Natural killer cell (primary cell): ENCODE data around the gene NREP. TPM values are rescaled to one million over a fixed set of nuclear protein-coding genes. Genes with fewer than 3 reads are reported as not detected.

Source experiments
- ATAC-seq, 3 donors: fragments of 150-1000 bp in 2 of 3; fragments of 200-7000 bp in 1 of 3; cut with Tn5 transposase; 1 replicate in 1 of 3; 2 replicates in 2 of 3; pipeline ENCODE4 v1.10.0; 2021; ENCODE audit warnings: mild to moderate bottlenecking in 2 of 3, moderate library complexity in 2 of 3
- DNase-seq, 2 donors: peaks; one replicate each; pipeline versions ENCODE4 v3.0.0 to v3.0.0-alpha.2; 2013 to 2021; ENCODE audit warnings: mixed read lengths in 1 of 2
- H3K27ac ChIP-seq: one replicate; pipeline ENCODE4 v1.5.1; 2013; ENCODE audit warnings: mild to moderate bottlenecking, low read length
- H3K27me3 ChIP-seq: one replicate; pipeline ENCODE4 v1.6.1; 2013; ENCODE audit warnings: low read length; ENCODE audit not compliant: control insufficient read depth, insufficient read depth
- H3K36me3 ChIP-seq: one replicate; pipeline ENCODE4 v1.6.1; 2013; ENCODE audit warnings: low read length; ENCODE audit not compliant: control insufficient read depth, insufficient read depth
- H3K4me1 ChIP-seq: one replicate; pipeline ENCODE4 v1.6.1; 2013; ENCODE audit warnings: low read length; ENCODE audit not compliant: control insufficient read depth, insufficient read depth
- H3K4me3 ChIP-seq: one replicate; pipeline ENCODE4 v1.5.1; 2013; ENCODE audit warnings: low read length
- H3K9me3 ChIP-seq: one replicate; pipeline ENCODE4 v1.6.1; 2013; ENCODE audit warnings: low read length; ENCODE audit not compliant: control insufficient read depth, insufficient read depth
- H3K27ac Mint-ChIP-seq, 2 donors: one replicate each; pipeline ENCODE4 v1.8.0; 2022; ENCODE audit warnings: mild to moderate bottlenecking in 2 of 2, mixed read lengths in 2 of 2, moderate library complexity in 1 of 2
- H3K27me3 Mint-ChIP-seq, 2 donors: one replicate each; pipeline ENCODE4 v1.8.0; 2022; ENCODE audit warnings: low read depth in 2 of 2, mixed read lengths in 2 of 2
- H3K36me3 Mint-ChIP-seq: one replicate; pipeline ENCODE4 v1.8.0; 2022; ENCODE audit warnings: mixed read lengths
- H3K4me1 Mint-ChIP-seq, 2 donors: one replicate each; pipeline ENCODE4 v1.8.0; 2022; ENCODE audit warnings: mixed read lengths in 2 of 2
- H3K4me3 Mint-ChIP-seq: one replicate; pipeline ENCODE4 v1.8.0; 2022; ENCODE audit warnings: mild to moderate bottlenecking, moderate library complexity, mixed read lengths
- H3K9me3 Mint-ChIP-seq, 2 donors: one replicate each; pipeline ENCODE4 v1.8.0; 2022; ENCODE audit warnings: mixed read lengths in 2 of 2
- WGBS: methylation state at CpG from one replicate; pipeline ENCODE4 v1.1.7; 2013; ENCODE audit warnings: missing lambda C conversion rate; ENCODE audit not compliant: insufficient coverage; 5-methylcytosine and 5-hydroxymethylcytosine counted together
- intact Hi-C: fragments of 100-400 bp; cut with micrococcal nuclease; formaldehyde crosslinking; loops from one replicate; pipeline ENCODE4 v1.14.2; 2022
- total RNA-seq, 4 donors: library from RNA; stranded (reverse); fragments of 120-200 nt in 1 of 4; gene quantifications; one replicate each; pipeline versions ENCODE4 v1.2.3 to v1.2.4, GENCODE V29; 2013 to 2022
- TF ChIP-seq, protein P1 (sequence below): fragments of 200-600 bp; IDR thresholded peaks from one replicate; pipeline ENCODE4 v1.8.0; 2022; ENCODE audit warnings: antibody characterized with exemption

NREP gene
- total RNA-seq, 3 donors from 2014 or later (not counting 1 experiment from before 2014, with no cell fraction given): 7.6 to 9.9 (median 8.4) TPM

DNA sequence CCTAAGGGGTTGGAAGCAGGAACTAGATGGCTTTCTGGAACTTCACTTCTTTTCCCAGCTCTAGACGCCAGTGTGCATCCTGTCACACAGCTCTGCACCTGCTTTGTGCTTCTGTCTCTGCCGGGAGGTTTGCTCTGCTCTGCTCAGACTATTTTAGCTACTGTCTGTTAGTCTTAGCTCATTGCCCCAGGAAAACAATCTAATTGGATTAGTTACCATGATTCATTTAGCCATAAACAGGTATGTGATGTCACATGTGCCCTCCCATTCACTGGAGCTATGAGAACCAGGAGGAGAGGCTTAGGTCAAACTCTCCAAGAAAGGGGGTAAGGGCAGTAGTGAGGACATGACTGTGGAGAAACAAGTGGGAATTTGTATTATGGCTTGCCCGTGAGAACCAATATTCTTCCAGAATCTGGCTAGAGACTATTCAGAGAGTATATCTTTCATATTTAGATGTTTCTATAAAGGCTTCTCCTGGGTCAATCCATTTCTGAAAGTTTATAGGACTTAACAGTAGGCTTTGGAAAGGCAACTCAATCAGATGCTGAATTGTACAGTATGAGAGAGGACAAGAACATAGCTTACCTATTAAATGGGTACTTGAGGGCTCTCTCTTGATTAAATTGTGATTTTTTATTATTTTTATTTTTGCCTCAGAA is 22.4 kb upstream of the NREP start:
- TF ChIP-seq, protein P1, sequence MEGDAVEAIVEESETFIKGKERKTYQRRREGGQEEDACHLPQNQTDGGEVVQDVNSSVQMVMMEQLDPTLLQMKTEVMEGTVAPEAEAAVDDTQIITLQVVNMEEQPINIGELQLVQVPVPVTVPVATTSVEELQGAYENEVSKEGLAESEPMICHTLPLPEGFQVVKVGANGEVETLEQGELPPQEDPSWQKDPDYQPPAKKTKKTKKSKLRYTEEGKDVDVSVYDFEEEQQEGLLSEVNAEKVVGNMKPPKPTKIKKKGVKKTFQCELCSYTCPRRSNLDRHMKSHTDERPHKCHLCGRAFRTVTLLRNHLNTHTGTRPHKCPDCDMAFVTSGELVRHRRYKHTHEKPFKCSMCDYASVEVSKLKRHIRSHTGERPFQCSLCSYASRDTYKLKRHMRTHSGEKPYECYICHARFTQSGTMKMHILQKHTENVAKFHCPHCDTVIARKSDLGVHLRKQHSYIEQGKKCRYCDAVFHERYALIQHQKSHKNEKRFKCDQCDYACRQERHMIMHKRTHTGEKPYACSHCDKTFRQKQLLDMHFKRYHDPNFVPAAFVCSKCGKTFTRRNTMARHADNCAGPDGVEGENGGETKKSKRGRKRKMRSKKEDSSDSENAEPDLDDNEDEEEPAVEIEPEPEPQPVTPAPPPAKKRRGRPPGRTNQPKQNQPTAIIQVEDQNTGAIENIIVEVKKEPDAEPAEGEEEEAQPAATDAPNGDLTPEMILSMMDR: no peak
- H3K4me3 ChIP-seq: no peak overlapping the region
- no peak overlapping the region for H3K27ac Mint-ChIP-seq
- intact Hi-C loops: no loop called here
- no peaks in the 10 kb centered on the region for H3K36me3 Mint-ChIP-seq
- H3K9me3 Mint-ChIP-seq: no peaks in the 10 kb centered on the region
- H3K4me1 ChIP-seq: peaks cover 2% of the 10 kb centered on the region
- DNase-seq: no peak
- H3K4me3 Mint-ChIP-seq: no peak overlapping the region
- no peaks in the 10 kb centered on the region for H3K36me3 ChIP-seq
- H3K9me3 ChIP-seq: no peaks in the 10 kb centered on the region
- H3K27me3 Mint-ChIP-seq: peaks cover 5 to 21% of the 10 kb centered on the region in 2 donors
- no peak overlapping the region for H3K27ac ChIP-seq
- no peaks in the 10 kb centered on the region for H3K27me3 ChIP-seq
- ATAC-seq: no peak
- peaks cover 0 to 6% of the 10 kb centered on the region in 2 donors for H3K4me1 Mint-ChIP-seq
- 53% methylated on average over 3 of the region's 3 CpGs for WGBS

DNA sequence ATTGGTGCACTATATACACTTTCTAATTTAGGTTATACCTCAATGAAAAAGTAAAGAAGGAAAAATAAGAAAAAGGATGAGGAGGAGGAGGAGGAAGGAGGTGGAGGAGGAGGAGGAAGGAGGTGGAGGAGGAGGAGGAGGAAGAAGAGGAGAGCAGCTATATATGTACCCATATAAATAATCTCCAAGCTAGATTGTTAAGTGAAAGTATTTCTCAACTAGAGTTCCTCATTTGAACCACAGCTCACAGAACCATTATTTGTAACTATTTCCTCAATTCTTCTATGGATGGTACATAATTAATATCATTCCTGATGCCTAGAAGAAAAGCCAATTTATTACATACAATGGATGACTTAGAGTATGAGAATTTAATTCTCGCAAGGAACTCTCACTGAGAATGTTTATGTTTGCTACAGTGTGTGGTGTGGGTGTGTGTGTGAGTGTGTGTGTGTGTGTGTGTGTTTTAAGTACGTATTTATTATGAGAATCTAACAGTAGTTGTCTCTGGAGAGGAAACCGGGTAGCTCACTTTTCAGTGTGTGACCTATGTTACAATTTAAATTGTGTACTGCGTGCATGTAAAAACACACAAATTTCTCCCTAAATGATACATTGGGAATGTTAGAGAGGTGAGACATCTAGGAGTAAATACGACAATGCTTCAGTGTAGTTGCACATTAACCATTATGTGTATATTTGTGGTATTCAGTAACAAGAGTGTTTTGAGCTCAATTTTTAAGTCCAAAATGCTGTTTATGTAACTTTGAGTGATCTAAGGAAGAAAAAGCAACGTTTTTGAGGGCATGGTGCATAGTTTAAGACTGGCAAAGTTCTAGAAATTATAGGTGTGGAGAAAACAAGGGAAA is 20.2 kb upstream of the NREP start:
- Mint-ChIP-seq H3K4me1 (peaks cover 0 to 6% of the 10 kb centered on the region in 2 donors), H3K36me3 (no peaks in the 10 kb centered on the region), H3K9me3 (no peaks in the 10 kb centered on the region), H3K27ac (no peak overlapping the region), H3K4me3 (no peak overlapping the region), H3K27me3 (peaks cover 5 to 21% of the 10 kb centered on the region in 2 donors)
- TF ChIP-seq, protein P1: no peak
- Histone ChIP-seq H3K9me3 (no peaks in the 10 kb centered on the region), H3K27me3 (no peaks in the 10 kb centered on the region), H3K36me3 (no peaks in the 10 kb centered on the region), H3K27ac (no peak overlapping the region), H3K4me1 (peaks cover 4% of the 10 kb centered on the region), H3K4me3 (no peak overlapping the region)
- intact Hi-C loops: no loop called here
- ATAC-seq (no peak), DNase-seq (no peak)
- WGBS: 75% methylated on average over 5 of the region's 6 CpGs

DNA sequence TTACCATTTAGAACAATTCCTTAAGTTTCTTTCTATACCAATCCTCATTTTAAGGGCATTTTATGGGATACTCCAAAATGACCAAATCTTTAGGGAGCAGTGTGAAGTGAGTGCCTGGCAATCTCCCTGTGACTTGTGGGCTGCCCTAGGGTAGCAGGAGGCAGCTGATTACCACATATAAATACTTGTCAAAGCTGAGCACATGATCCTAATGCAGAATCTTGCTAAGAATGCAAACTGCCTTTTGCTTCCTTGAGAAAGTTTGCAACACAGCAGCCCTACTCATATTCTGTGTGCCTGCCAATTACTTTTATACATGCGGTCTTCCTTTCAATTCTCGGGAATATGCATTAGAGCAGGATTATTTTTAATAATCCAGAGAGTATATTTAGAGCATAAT is 18.2 kb upstream of the NREP start:
- Histone ChIP-seq H3K27ac (no peak overlapping the region), H3K36me3 (no peaks in the 10 kb centered on the region), H3K4me3 (no peak overlapping the region), H3K4me1 (peaks cover 4% of the 10 kb centered on the region), H3K27me3 (no peaks in the 10 kb centered on the region), H3K9me3 (no peaks in the 10 kb centered on the region)
- TF ChIP-seq, protein P1: no peak
- DNase-seq (no peak), ATAC-seq (no peak)
- H3K27ac Mint-ChIP-seq: no peak overlapping the region
- WGBS: no CpG with 5 or more reads among the region's 2 CpGs
- peaks cover 0 to 6% of the 10 kb centered on the region in 2 donors for H3K4me1 Mint-ChIP-seq
- no peaks in the 10 kb centered on the region for H3K36me3 Mint-ChIP-seq
- intact Hi-C loops: no loop called here
- no peaks in the 10 kb centered on the region for H3K9me3 Mint-ChIP-seq
- H3K4me3 Mint-ChIP-seq: no peak overlapping the region
- peaks cover 5 to 20% of the 10 kb centered on the region in 2 donors for H3K27me3 Mint-ChIP-seq
